Neural progenitor cell (in vitro differentiated cells): ENCODE data around the gene PRMT5.

Experiments
- CTCF ChIP-seq: fragments of 200-600 bp; sonication (generic); IDR thresholded peaks from 2 replicates; pipeline ENCODE4 v1.5.1; 2017; ENCODE audit warnings: antibody characterized with exemption, mild to moderate bottlenecking
- EZH2 ChIP-seq: fragments of 200-600 bp; sonication (generic); IDR thresholded peaks from 2 replicates; pipeline ENCODE4 v1.6.1; 2017; ENCODE audit warnings: antibody characterized with exemption, mild to moderate bottlenecking, moderate library complexity
- EZH2phosphoT487 ChIP-seq: fragments of 200-600 bp; sonication (generic); IDR thresholded peaks from 2 replicates; pipeline ENCODE4 v1.6.1; 2017; ENCODE audit warnings: antibody characterized with exemption

- no peak for TF ChIP-seq CTCF
- no peak for TF ChIP-seq EZH2phosphoT487
- no peak for TF ChIP-seq EZH2
Observed at GRCh38 chr14:22903742-22904087, 25.5 kb downstream of the PRMT5 start.
